H1 (cell line): Measurements from ENCODE around the gene ENDOG.

Experiments
- EGR1 ChIP-seq: IDR thresholded peaks from 2 replicates; pipeline ENCODE4 v1.6.1; 2011; ENCODE audit warnings: low read depth, low read length, borderline replicate concordance
- EZH2 ChIP-seq: fragments of 200-600 bp; sonication (generic); IDR thresholded peaks from 2 replicates; pipeline ENCODE4 v1.7.1; 2012; ENCODE audit warnings: low read depth, mild to moderate bottlenecking, moderate library complexity, low read length, inconsistent platforms; ENCODE audit not compliant: severe bottlenecking
- MAFK ChIP-seq: IDR thresholded peaks from 2 replicates; pipeline ENCODE4 v1.6.1; 2012; ENCODE audit warnings: low read depth, mild to moderate bottlenecking, improper control_type of control experiment, low read length
- POLR2A ChIP-seq, 2 experiments: IDR thresholded peaks; 1 replicate in 1 of 2; 2 replicates in 1 of 2; pipeline ENCODE4 v1.6.1; 2011; ENCODE audit warnings: low read depth in 2 of 2, low read length in 2 of 2, mild to moderate bottlenecking in 2 of 2; ENCODE audit errors: control extremely low read depth in 1 of 2
- POLR2AphosphoS5 ChIP-seq: IDR thresholded peaks from 2 replicates; pipeline ENCODE4 v1.6.1; 2011; ENCODE audit warnings: low read depth, low read length
- RFX5 ChIP-seq: IDR thresholded peaks from 2 replicates; pipeline ENCODE4 v1.6.1; 2011; ENCODE audit warnings: low read depth, low read length, improper control_type of control experiment, borderline replicate concordance
- TAF1 ChIP-seq: IDR thresholded peaks from 2 replicates; pipeline ENCODE4 v1.6.1; 2011; ENCODE audit warnings: mild to moderate bottlenecking, low read depth, low read length
- TEAD4 ChIP-seq: IDR thresholded peaks from 2 replicates; pipeline ENCODE4 v1.6.1; 2012; ENCODE audit warnings: low read depth, low read length, inconsistent platforms, mixed read lengths
- YY1 ChIP-seq: IDR thresholded peaks from 2 replicates; pipeline ENCODE4 v1.6.1; 2011; ENCODE audit warnings: low read depth, mild to moderate bottlenecking, low read length
- ZNF274 ChIP-seq: IDR thresholded peaks from 2 replicates; pipeline ENCODE4 v1.7.0; 2012; ENCODE audit warnings: low read length, borderline replicate concordance; ENCODE audit errors: extremely low read depth
- TF ChIP-seq, protein P1 (sequence below), 3 experiments: IDR thresholded peaks; 1 replicate in 2 of 3; 2 replicates in 1 of 3; pipeline versions ENCODE4 v1.5.1 to v1.6.1; 2011; ENCODE audit warnings: low read length in 3 of 3, mild to moderate bottlenecking in 3 of 3, inconsistent platforms in 2 of 3, low read depth in 1 of 3, moderate library complexity in 1 of 3; ENCODE audit not compliant: insufficient read depth in 1 of 3; ENCODE audit errors: control extremely low read depth in 1 of 3
- TF ChIP-seq, protein P2 (sequence below): IDR thresholded peaks from 2 replicates; pipeline ENCODE4 v1.6.1; 2012; ENCODE audit warnings: inconsistent platforms

DNA sequence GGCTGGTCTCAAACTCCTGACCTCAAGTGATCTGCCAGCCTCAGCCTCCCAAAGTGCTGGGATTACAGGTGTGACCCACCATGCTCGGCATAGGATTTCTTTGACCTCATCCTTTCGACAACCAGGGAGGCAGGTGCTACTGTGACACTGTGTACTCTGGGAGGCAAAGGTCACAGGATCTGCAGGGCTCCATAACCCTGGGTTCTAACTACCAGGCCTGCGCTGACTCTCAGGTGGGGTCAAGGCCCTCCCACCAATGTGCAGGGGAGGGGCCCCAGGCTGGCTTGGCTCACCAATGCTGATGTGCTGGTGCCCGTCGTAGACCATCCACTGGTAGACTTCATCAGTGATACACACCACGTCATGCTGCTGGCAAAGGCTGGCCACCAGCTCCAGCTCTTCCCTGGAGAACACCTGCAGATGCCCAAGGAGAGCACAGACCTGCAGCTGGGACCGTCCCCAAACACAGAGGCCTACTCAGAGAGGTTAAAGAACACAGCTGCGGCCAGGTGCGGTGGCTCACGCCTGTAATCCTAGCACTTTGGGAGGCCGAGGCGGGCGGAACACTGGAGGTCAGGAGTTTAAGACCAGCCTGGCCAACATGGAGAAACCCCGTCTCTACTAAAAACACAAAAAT lies 18.3 kb downstream of the ENDOG start:
- TF ChIP-seq EZH2 (no peak), POLR2AphosphoS5 (no peak), ZNF274 (no peak), EGR1 (no peak), MAFK (no peak), TAF1 (no peak), RFX5 (no peak), POLR2A (IDR thresholded peaks at IDR 0.05; ENCODE audit: control extremely low read depth in 1 of 2, low read depth in 2 of 2, low read length in 2 of 2) (no peak), YY1 (no peak), TEAD4 (no peak)
- TF ChIP-seq, protein P1, sequence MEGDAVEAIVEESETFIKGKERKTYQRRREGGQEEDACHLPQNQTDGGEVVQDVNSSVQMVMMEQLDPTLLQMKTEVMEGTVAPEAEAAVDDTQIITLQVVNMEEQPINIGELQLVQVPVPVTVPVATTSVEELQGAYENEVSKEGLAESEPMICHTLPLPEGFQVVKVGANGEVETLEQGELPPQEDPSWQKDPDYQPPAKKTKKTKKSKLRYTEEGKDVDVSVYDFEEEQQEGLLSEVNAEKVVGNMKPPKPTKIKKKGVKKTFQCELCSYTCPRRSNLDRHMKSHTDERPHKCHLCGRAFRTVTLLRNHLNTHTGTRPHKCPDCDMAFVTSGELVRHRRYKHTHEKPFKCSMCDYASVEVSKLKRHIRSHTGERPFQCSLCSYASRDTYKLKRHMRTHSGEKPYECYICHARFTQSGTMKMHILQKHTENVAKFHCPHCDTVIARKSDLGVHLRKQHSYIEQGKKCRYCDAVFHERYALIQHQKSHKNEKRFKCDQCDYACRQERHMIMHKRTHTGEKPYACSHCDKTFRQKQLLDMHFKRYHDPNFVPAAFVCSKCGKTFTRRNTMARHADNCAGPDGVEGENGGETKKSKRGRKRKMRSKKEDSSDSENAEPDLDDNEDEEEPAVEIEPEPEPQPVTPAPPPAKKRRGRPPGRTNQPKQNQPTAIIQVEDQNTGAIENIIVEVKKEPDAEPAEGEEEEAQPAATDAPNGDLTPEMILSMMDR (IDR thresholded peaks at IDR 0.05; ENCODE audit: control extremely low read depth in 1 of 3, insufficient read depth in 1 of 3, low read depth in 1 of 3, low read length in 3 of 3) = no peak
- TF ChIP-seq, protein P2, sequence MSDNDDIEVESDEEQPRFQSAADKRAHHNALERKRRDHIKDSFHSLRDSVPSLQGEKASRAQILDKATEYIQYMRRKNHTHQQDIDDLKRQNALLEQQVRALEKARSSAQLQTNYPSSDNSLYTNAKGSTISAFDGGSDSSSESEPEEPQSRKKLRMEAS = no peak
